Naive thymus-derived CD4-positive, alpha-beta T cell (primary cell): ENCODE results near the gene ARMC9. TPM values are rescaled to one million over a fixed set of nuclear protein-coding genes. Genes with fewer than 3 reads are reported as not detected.

Experiments
- ATAC-seq: fragments of 150-1000 bp; cut with Tn5 transposase; 2 replicates; pipeline ENCODE4 v1.10.0; 2021; ENCODE audit warnings: mild to moderate bottlenecking, moderate library complexity
- CTCF ChIA-PET: fragments of 350-600 bp; sonication (Branson Sonifier 250); formaldehyde crosslinking; loops from one replicate; lab custom pipeline; 2021; ENCODE audit warnings: antibody characterized with exemption; lab: Charles Lee
- POLR2A ChIA-PET: fragments of 350-600 bp; sonication (Branson Sonifier 250); formaldehyde crosslinking; loops from one replicate; lab custom pipeline; 2021; ENCODE audit warnings: antibody characterized with exemption, inconsistent platforms; lab: Charles Lee
- DNase-seq, 9 donors: peaks; one replicate each; pipeline versions ENCODE4 v3.0.0 to v3.0.0-alpha.2; 2020 to 2022; ENCODE audit warnings: mixed read lengths in 1 of 9
- H3K27ac ChIP-seq: one replicate; pipeline ENCODE4 v1.7.0; 2013; ENCODE audit warnings: mild to moderate bottlenecking, low read depth, low read length, moderate library complexity
- H3K27me3 ChIP-seq, 2 donors: one replicate each; pipeline ENCODE4 v1.7.0; 2013; ENCODE audit warnings: low read length in 2 of 2, mild to moderate bottlenecking in 2 of 2, moderate library complexity in 2 of 2; ENCODE audit not compliant: control insufficient read depth in 2 of 2, insufficient read depth in 2 of 2
- H3K36me3 ChIP-seq, 3 experiments: 1 replicate in 2 of 3; 2 replicates in 1 of 3; pipeline ENCODE4 v1.7.0; 2013; ENCODE audit warnings: low read length in 3 of 3, mild to moderate bottlenecking in 3 of 3, moderate library complexity in 1 of 3; ENCODE audit not compliant: insufficient read depth in 3 of 3, control insufficient read depth in 2 of 3
- H3K4me1 ChIP-seq, 2 donors: one replicate each; pipeline ENCODE4 v1.7.0; 2013; ENCODE audit warnings: low read length in 2 of 2, mild to moderate bottlenecking in 2 of 2, moderate library complexity in 1 of 2; ENCODE audit not compliant: control insufficient read depth in 2 of 2, insufficient read depth in 2 of 2
- H3K4me3 ChIP-seq: 2 replicates; pipeline ENCODE4 v1.7.0; 2013; ENCODE audit warnings: mild to moderate bottlenecking, low read length
- H3K9me3 ChIP-seq, 3 experiments: 1 replicate in 2 of 3; 2 replicates in 1 of 3; pipeline ENCODE4 v1.7.0; 2013; ENCODE audit warnings: low read length in 3 of 3; ENCODE audit not compliant: control insufficient read depth in 2 of 3
- H3K27ac Mint-ChIP-seq, 9 donors: one replicate each; pipeline ENCODE4 v1.8.0; 2020 to 2022; ENCODE audit warnings: mixed read lengths in 9 of 9, mild to moderate bottlenecking in 8 of 9, moderate library complexity in 5 of 9, inconsistent platforms in 2 of 9
- H3K27me3 Mint-ChIP-seq, 5 donors: one replicate each; pipeline ENCODE4 v1.8.0; 2021 to 2022; ENCODE audit warnings: mixed read lengths in 5 of 5, mild to moderate bottlenecking in 1 of 5
- H3K36me3 Mint-ChIP-seq, 5 donors: one replicate each; pipeline ENCODE4 v1.8.0; 2020 to 2022; ENCODE audit warnings: mixed read lengths in 5 of 5, mild to moderate bottlenecking in 3 of 5, inconsistent platforms in 1 of 5
- H3K4me1 Mint-ChIP-seq, 7 donors: one replicate each; pipeline ENCODE4 v1.8.0; 2020 to 2022; ENCODE audit warnings: mixed read lengths in 7 of 7, mild to moderate bottlenecking in 3 of 7, inconsistent platforms in 1 of 7
- H3K4me3 Mint-ChIP-seq, 10 donors: one replicate each; pipeline ENCODE4 v1.8.0; 2020 to 2022; ENCODE audit warnings: mild to moderate bottlenecking in 10 of 10, mixed read lengths in 10 of 10, moderate library complexity in 6 of 10, inconsistent platforms in 2 of 10
- H3K9me3 Mint-ChIP-seq, 11 donors: one replicate each; pipeline ENCODE4 v1.8.0; 2020 to 2022; ENCODE audit warnings: mixed read lengths in 11 of 11, mild to moderate bottlenecking in 4 of 11, inconsistent platforms in 1 of 11, moderate library complexity in 1 of 11
- intact Hi-C, 2 donors: fragments of 100-400 bp; cut with micrococcal nuclease; formaldehyde crosslinking; loops; one replicate each; pipeline ENCODE4 v1.15.1; 2023
- polyA plus RNA-seq, 2 donors: library from polyadenylated mRNA; unstranded; fragments of 300-500 nt; fragmentation: Illumina TruSeq; gene quantifications; one replicate each; pipeline ENCODE4 v1.2.3, GENCODE V29; 2021
- total RNA-seq, 6 experiments: library from RNA in 5 of 6; stranded (reverse) in 5 of 6; gene quantifications; 1 replicate in 5 of 6; 2 replicates in 1 of 6; pipeline ENCODE4 v1.2.3 and lab custom pipeline; 2021 to 2026

ARMC9 gene
- total and polyA plus RNA-seq, 7 experiments from 2014 or later = 0.45 to 2.0 (median 0.85) TPM

GRCh38 chr2:231382116-231382515, 183.7 kb downstream of the ARMC9 start:
- H3K27me3 Mint-ChIP-seq = peaks cover 0 to 16% (median 0%) of the 10 kb centered on the region in 5 donors
- CTCF ChIA-PET = no interaction called here

GRCh38 chr2:231383416-231384108, 185.1 kb downstream of the ARMC9 start:
- no peaks in the 10 kb centered on the region for H3K4me1 ChIP-seq
- ATAC-seq = peak; percentile 49
- no peak overlapping the region for H3K4me3 ChIP-seq
- ChIA-PET POLR2A (no interaction called here), CTCF (no interaction called here)
- H3K9me3 Mint-ChIP-seq = peaks cover 0 to 19% (median 10%) of the 10 kb centered on the region in 11 donors
- H3K27me3 Mint-ChIP-seq = peaks cover 0 to 15% (median 0%) of the 10 kb centered on the region in 5 donors
- H3K27ac Mint-ChIP-seq = no peak overlapping the region
- H3K36me3 Mint-ChIP-seq = peaks cover 0 to 6% (median 3%) of the 10 kb centered on the region in 5 donors
- H3K4me3 Mint-ChIP-seq = no peak overlapping the region
- peaks cover 0 to 6% (median 0%) of the 10 kb centered on the region in 7 donors for H3K4me1 Mint-ChIP-seq
- intact Hi-C loops = no loop called here
- H3K36me3 ChIP-seq = no peaks in the 10 kb centered on the region
- H3K27me3 ChIP-seq = no peaks in the 10 kb centered on the region
- H3K27ac ChIP-seq = no peak overlapping the region
- no peak for DNase-seq
- H3K9me3 ChIP-seq = no peaks in the 10 kb centered on the region

More at GRCh38 chr2:231382116-231382515, 183.7 kb downstream of the ARMC9 start:
- peaks cover 0 to 19% (median 10%) of the 10 kb centered on the region in 11 donors for H3K9me3 Mint-ChIP-seq
- H3K4me3 Mint-ChIP-seq = no peak overlapping the region
- no peaks in the 10 kb centered on the region for H3K4me1 ChIP-seq
- H3K4me1 Mint-ChIP-seq = peaks cover 0 to 6% (median 0%) of the 10 kb centered on the region in 7 donors
- DNase-seq = no peak
- no peak overlapping the region for H3K4me3 ChIP-seq
- no peaks in the 10 kb centered on the region for H3K27me3 ChIP-seq
- no peaks in the 10 kb centered on the region for H3K9me3 ChIP-seq
- POLR2A ChIA-PET = no interaction called here
- no peak for ATAC-seq
- no peak overlapping the region for H3K27ac Mint-ChIP-seq
- H3K27ac ChIP-seq = no peak overlapping the region
- intact Hi-C loops = no loop called here
- H3K36me3 Mint-ChIP-seq = peaks cover 0 to 6% (median 3%) of the 10 kb centered on the region in 5 donors
- H3K36me3 ChIP-seq = no peaks in the 10 kb centered on the region

- H3K4me1 ChIP-seq = no peaks in the 10 kb centered on the region
- no peak overlapping the region for H3K27ac Mint-ChIP-seq
- no peak for DNase-seq
- no peaks in the 10 kb centered on the region for H3K27me3 ChIP-seq
- no peak overlapping the region for H3K4me3 ChIP-seq
- peaks cover 0 to 19% (median 10%) of the 10 kb centered on the region in 11 donors for H3K9me3 Mint-ChIP-seq
- H3K36me3 ChIP-seq = no peaks in the 10 kb centered on the region
- no peak overlapping the region for H3K4me3 Mint-ChIP-seq
- ChIA-PET CTCF (no interaction called here), POLR2A (no interaction called here)
- ATAC-seq = peak; percentile 13
- H3K27me3 Mint-ChIP-seq = peaks cover 0 to 15% (median 0%) of the 10 kb centered on the region in 5 donors
- H3K9me3 ChIP-seq = no peaks in the 10 kb centered on the region
- H3K36me3 Mint-ChIP-seq = peaks cover 0 to 6% (median 3%) of the 10 kb centered on the region in 5 donors
- intact Hi-C loops = no loop called here
- H3K27ac ChIP-seq = no peak overlapping the region
- H3K4me1 Mint-ChIP-seq = peaks cover 0 to 6% (median 0%) of the 10 kb centered on the region in 7 donors
Measured at GRCh38 chr2:231384109-231384435, 185.6 kb downstream of the ARMC9 start.

- peaks cover 0 to 15% (median 0%) of the 10 kb centered on the region in 5 donors for H3K27me3 Mint-ChIP-seq
- ATAC-seq (no peak), DNase-seq (no peak)
- H3K9me3 Mint-ChIP-seq = peaks cover 0 to 19% (median 10%) of the 10 kb centered on the region in 11 donors
- Histone ChIP-seq H3K36me3 (no peaks in the 10 kb centered on the region), H3K27ac (no peak overlapping the region), H3K4me1 (no peaks in the 10 kb centered on the region), H3K4me3 (no peak overlapping the region), H3K9me3 (no peaks in the 10 kb centered on the region), H3K27me3 (no peaks in the 10 kb centered on the region)
- no peak overlapping the region for H3K4me3 Mint-ChIP-seq
- intact Hi-C loops = no loop called here
- H3K4me1 Mint-ChIP-seq = peaks cover 0 to 6% (median 0%) of the 10 kb centered on the region in 7 donors
- ChIA-PET CTCF (no interaction called here), POLR2A (no interaction called here)
- peaks cover 0 to 6% (median 3%) of the 10 kb centered on the region in 5 donors for H3K36me3 Mint-ChIP-seq
- no peak overlapping the region for H3K27ac Mint-ChIP-seq
Measured at GRCh38 chr2:231384970-231385369, 186.5 kb downstream of the ARMC9 start.

- Histone ChIP-seq H3K27ac (no peak overlapping the region), H3K4me1 (no peaks in the 10 kb centered on the region), H3K4me3 (no peak overlapping the region), H3K36me3 (no peaks in the 10 kb centered on the region), H3K27me3 (no peaks in the 10 kb centered on the region), H3K9me3 (no peaks in the 10 kb centered on the region)
- ChIA-PET CTCF (no interaction called here), POLR2A (no interaction called here)
- H3K4me1 Mint-ChIP-seq = peaks cover 0 to 6% (median 0%) of the 10 kb centered on the region in 7 donors
- no peak overlapping the region for H3K27ac Mint-ChIP-seq
- peaks cover 0 to 15% (median 0%) of the 10 kb centered on the region in 5 donors for H3K27me3 Mint-ChIP-seq
- peaks cover 0 to 19% (median 10%) of the 10 kb centered on the region in 11 donors for H3K9me3 Mint-ChIP-seq
- ATAC-seq = no peak
- intact Hi-C loops = no loop called here
- H3K4me3 Mint-ChIP-seq = no peak overlapping the region
- H3K36me3 Mint-ChIP-seq = peaks cover 0 to 6% (median 3%) of the 10 kb centered on the region in 5 donors
- no peak for DNase-seq
Measured at GRCh38 chr2:231385429-231385828, 187.0 kb downstream of the ARMC9 start.

GRCh38 chr2:231386446-231386845, 188.0 kb downstream of the ARMC9 start:
- Histone ChIP-seq H3K27me3 (no peaks in the 10 kb centered on the region), H3K36me3 (no peaks in the 10 kb centered on the region), H3K27ac (no peak overlapping the region), H3K4me3 (no peak overlapping the region), H3K9me3 (no peaks in the 10 kb centered on the region), H3K4me1 (no peaks in the 10 kb centered on the region)
- no peak for DNase-seq
- H3K4me1 Mint-ChIP-seq = peaks cover 0 to 13% (median 0%) of the 10 kb centered on the region in 7 donors
- CTCF ChIA-PET = no interaction called here
- H3K4me3 Mint-ChIP-seq = no peak overlapping the region
- peaks cover 0 to 19% (median 10%) of the 10 kb centered on the region in 11 donors for H3K9me3 Mint-ChIP-seq
- peaks cover 0 to 5% (median 3%) of the 10 kb centered on the region in 5 donors for H3K36me3 Mint-ChIP-seq
- POLR2A ChIA-PET = no interaction called here
- H3K27ac Mint-ChIP-seq = no peak overlapping the region
- no peak for ATAC-seq
- intact Hi-C loops = no loop called here
- H3K27me3 Mint-ChIP-seq = peaks cover 0 to 13% (median 3%) of the 10 kb centered on the region in 5 donors
